Stimulated activated CD8-positive, alpha-beta memory T cell treated with anti-CD3 and anti-CD28 coated beads, Interleukin-2, amount 100 ng/mL, for 1 hour (primary cell): ENCODE data around the gene CDC5L.

Experiments used
- DNase-seq, 2 donors: peaks; one replicate each; pipeline ENCODE4 v3.0.0-alpha.2; 2020; ENCODE audit warnings: low read depth in 2 of 2

The CDC5L gene

DNA sequence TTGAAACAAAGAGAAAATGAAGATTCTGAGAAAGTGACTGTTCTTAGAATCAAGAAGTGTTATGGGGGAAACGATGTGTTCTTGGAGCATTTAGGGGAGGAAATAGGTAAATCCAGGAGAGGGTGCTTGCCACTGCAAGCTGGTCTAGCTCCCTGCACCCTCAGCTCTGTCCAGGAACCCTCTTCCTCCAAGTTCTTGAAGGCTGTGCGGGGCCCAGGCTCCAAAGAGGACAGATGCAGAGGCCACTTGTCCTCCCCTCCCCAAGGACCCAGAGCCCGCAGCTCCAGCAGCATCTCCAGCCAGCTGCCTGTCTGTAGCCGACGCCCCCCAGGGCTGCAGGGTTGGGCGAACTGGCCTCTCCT lies 87.9 kb downstream of the CDC5L start:
- DNase-seq = no peak

- peak; percentile 22 to 28 for DNase-seq
Observed at GRCh38 chr6:44475779-44476434, 88.4 kb downstream of the CDC5L start.

GRCh38 chr6:44476849-44477248 lies 89.3 kb downstream of the CDC5L start:
- DNase-seq = no peak

DNA sequence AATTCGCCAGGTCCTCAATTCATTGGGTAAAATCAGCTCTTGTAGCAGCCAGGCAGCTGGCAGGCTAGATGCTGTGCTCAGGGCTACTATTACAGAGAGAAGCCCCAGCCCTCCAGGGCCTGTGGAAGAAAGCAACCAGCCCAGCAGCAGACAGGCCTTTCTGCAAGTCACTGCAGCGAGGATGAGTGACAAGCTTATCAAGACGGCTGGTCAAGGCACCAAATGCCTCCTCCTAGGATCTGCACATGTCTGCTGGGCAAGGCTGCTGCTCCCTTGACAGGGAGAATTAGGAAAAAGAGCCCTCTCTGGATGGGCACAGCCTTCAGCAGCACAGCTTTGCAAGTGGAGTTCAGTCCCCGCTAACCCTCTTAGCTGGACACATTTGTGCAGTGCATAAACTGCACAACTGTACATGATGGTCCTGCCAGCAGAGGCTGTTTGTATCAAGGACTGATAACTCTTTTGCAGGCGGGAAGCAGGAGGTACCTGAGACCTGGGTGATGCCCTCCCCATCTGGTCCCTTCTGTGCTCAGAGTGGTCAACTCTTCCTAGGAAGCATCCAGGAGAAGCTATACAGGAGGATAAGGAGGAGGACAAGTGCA lies 89.9 kb downstream of the CDC5L start:
- DNase-seq = no peak

- DNase-seq = no peak
Observed at GRCh38 chr6:44478158-44478557, 90.7 kb downstream of the CDC5L start.

- no peak for DNase-seq
Observed at GRCh38 chr6:44478591-44479254, 91.2 kb downstream of the CDC5L start.

- no peak for DNase-seq
Observed at GRCh38 chr6:44480097-44480541, 92.6 kb downstream of the CDC5L start.

- DNase-seq = no peak
Observed at GRCh38 chr6:44481056-44481455, 93.5 kb downstream of the CDC5L start.

GRCh38 chr6:44481760-44482159 lies 94.3 kb downstream of the CDC5L start:
- no peak for DNase-seq

DNA sequence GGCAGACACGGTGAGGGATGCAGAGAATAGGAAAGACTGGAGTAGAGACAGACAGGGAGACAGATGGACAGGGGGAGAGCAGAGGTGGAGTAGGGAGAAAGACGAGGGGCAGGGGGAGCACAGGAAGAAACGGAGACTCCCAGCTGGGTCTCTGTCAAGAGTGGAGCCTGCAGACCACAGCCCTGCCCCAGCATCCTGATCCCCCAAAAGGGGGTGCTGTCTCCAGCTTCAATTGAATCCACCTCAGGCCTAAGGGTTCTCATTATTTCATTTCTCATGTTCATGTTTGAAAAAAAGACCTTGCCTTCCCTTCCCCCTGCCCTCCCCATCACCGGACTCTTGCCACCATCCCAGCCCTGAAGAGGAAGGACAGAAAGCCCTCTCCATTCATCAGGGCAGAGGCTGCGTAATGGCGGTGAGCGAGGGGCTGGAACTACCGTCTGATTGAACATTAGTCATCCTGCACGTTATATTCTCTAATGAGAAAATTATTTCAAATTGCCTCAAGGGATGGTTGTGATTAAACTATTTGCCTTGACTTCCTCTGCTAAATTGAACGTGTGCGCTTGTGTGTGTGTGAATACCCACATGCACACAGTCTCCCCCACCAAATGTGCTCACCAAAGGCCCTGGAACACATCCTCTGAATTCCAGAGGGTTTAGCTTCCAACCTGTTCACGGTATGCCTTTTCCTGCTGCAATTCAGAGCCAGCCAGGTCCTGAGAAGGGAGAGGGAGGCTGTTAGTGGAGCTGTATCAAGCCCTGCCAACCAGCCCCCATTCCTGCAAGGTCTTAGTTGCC lies 98.3 kb downstream of the CDC5L start:
- no peak for DNase-seq

GRCh38 chr6:44487002-44487401 lies 99.5 kb downstream of the CDC5L start:
- DNase-seq = no peak

- DNase-seq = no peak
Observed at GRCh38 chr6:44487586-44487985, 100.1 kb downstream of the CDC5L start.

GRCh38 chr6:44489910-44490604 lies 102.6 kb downstream of the CDC5L start:
- no peak for DNase-seq

GRCh38 chr6:44493132-44493531 lies 105.6 kb downstream of the CDC5L start:
- no peak for DNase-seq

DNA sequence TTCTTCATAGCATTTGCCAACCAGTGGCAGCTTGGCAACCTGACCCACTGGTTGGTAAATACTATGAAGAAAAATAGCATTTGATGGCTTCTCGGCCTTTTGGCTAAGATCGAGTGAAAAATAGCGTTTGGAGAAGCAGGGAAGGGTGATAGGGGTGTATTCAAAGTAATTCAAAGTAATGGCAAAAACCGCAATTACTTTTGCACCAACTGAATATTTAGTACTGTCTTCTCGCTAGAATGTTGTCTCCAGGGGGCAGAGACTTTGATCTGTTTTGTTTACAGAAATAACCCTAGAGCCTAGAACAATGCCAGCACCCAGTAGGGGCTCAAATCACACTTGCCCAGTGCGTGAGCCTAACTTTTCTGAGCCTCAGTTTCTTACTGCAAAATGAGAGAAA lies 106.1 kb downstream of the CDC5L start:
- no peak for DNase-seq

DNA sequence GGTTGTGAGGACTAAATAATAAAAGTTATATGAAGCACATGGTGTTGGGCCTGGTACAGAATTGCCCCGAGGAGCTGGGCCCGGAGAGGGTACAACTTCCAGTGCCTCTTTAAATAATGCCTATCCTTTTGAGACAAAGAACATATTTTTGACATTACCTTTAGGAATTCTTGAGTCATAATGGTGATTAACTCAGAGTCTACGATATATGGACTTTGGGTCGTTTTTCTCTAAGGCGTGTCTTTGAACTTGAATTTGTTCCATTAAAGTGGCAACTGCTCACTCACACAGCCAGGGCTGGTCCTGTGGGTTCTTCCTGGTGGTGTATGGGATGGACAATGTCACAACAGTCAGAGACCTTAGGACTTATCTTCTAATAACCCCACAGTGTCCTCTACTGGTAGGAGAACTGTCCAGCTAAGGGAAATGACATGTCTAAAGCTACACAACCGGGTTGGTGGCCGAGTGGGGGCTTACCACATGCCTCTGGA lies 106.5 kb downstream of the CDC5L start:
- DNase-seq = no peak

DNA sequence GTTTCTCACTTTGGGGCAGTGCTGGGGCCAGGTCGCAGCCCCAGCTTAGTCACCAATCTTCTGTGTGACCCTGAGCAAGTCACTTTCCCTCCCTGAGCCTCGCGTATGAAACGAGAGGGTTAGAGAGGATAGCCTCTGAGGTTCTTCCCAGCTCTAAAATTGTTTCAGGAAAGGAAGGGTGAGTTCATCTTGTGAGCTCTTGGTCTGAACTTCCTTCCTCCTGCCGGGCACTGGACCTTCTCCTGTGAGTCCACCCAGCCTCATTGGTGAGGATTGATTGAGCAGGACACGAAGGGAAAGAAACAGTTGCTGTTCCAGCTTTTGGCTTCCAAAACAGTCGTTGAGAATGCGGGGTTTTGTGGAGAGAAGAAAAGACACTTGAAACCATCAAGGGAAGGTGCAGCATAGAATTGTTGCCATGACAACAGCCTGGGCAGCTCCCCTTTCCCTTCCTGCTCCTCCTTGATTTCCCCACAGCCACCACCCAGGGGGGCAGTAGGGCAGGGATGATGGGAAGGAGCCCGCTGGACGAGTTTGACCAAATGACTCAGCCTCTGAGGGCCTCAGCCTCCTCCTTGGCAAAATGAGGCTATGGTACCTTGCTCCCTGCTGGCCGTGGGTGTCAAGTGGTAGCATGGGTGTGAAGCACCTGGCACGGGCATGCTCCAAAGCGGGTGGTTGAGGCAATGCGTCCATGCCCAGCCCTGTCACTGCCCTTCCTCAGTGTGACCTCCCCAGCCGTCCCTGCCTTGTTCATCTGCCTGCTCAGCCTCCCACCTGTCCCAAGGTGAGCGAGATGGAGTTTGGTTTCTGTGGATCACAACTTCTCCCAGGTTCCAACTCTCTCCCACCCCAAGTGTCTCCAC lies 107.8 kb downstream of the CDC5L start:
- no peak for DNase-seq

DNA sequence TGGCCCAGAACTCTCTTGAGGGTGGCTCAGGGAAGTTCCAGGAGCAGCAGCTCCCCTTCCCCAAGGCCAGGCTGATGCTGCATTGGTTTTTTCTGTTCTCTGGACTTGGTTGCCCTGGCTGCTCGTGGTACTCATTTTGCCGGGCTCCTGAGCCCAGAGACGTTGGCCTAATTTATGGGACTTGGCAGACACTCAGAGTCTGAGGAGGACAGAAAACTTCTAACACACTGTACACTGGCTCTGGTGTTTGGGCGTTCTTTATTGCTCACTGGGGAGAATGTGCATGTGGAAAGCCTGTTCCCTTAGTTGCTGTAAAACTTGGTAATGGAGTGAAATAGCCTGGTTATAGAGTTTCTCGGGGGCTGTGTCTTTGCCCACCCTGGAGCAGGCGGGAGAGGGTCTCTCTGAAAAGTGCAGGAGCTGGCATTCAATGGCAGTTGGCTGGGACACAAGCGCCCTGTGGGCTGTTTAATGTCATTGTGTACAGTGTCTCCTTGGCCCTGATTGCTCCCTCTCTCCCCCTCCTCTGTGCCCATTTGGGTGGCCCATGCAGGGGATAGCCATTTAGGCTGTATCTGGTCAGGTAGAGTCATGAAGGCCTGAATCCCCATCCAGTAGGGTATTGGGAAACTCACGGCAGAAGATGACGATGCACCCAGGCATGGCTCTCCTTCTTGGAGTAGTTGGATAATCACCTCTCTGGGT lies 109.3 kb downstream of the CDC5L start:
- no peak for DNase-seq

DNA sequence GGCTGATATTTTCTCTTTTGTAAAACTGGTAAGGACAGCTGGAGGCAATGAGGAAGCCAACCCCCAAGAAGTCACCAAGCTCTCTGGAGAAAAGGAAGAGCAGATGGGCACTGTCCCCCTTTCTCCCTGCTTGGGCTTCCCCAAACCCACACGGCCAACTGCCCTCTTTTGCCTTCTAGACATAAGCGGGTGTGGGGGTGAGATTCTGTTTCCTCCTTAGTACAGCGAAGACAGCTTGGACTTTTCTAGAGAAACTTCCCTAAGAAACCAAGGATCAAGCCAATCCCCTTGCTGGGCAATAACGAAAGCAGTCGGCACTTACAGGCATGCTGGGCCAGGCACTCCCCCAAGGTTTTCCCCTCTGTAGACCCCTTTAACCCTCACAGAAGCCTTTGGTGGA lies 110.3 kb downstream of the CDC5L start:
- DNase-seq = no peak

DNA sequence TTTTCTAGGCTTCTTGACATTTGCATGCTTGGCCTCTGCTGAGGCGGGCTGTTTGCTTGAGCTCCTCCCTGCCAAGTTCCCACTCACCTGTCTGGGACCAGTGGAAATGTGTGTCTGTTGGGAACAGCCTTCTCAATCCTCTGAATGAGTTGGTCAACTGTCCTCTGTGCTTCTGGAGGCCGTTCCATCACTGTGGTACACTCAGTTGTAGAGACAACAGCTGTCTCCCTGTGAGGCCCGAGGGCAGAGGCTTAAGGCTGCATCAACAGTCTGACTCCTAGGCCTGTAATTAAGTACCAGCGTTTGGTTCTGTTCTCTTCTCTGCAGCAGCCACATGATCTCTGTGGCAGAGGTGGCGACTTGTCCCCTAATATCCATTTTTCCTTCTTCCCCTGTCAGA lies 110.9 kb downstream of the CDC5L start:
- DNase-seq = no peak
